Keratinocyte (primary cell): ENCODE data around the gene HSDL1.

ENCODE experiments used
- CTCF ChIP-seq, 3 experiments: IDR thresholded peaks in 1 of 3; conservative IDR thresholded peaks in 1 of 3; optimal IDR thresholded peaks in 1 of 3; 2 replicates in 2 of 3; 3 replicates in 1 of 3; pipeline versions ENCODE3 to v1.5.1; 2011; ENCODE audit warnings: low read length in 3 of 3, mild to moderate bottlenecking in 3 of 3, moderate library complexity in 2 of 3, control low read depth in 1 of 3, inconsistent platforms in 1 of 3; ENCODE audit not compliant: insufficient read depth in 2 of 3; ENCODE audit errors: extremely low read depth in 1 of 3
- EZH2 ChIP-seq: IDR thresholded peaks from one replicate; pipeline ENCODE4 v1.6.1; 2012; ENCODE audit warnings: inconsistent platforms, mild to moderate bottlenecking, low read length, moderate library complexity

- TF ChIP-seq CTCF (optimal IDR thresholded peaks at IDR 0.05 in 1 of 3, IDR thresholded peaks at IDR 0.05 in 1 of 3, conservative IDR thresholded peaks at IDR 0.05 in 1 of 3; ENCODE audit: extremely low read depth in 1 of 3, insufficient read depth in 2 of 3, low read length in 3 of 3) (no peak), EZH2 (no peak)
Measured at GRCh38 chr16:84169765-84170310, 24.9 kb upstream of the HSDL1 start.
